Uterus (tissue), 4 donors: ENCODE results near the gene KIF11. TPM values are rescaled to one million over a fixed set of nuclear protein-coding genes. Genes with fewer than 3 reads are reported as not detected.
"Not testable (repeated sequence)": the region's sequence is repeated elsewhere in the genome, so short reads cannot be mapped to it uniquely, and the experiment has no call there.

Experiments used
- DNase-seq, 2 donors: peaks; one replicate each; pipeline ENCODE4 v3.0.0-alpha.2; 2019 to 2020
- H3K27ac ChIP-seq, 2 donors: fragments of 200-600 bp; sonication (generic); 1 replicate in 1 of 2; 2 replicates in 1 of 2; pipeline ENCODE4 v1.5.1; 2016 to 2018
- H3K27me3 ChIP-seq, 2 donors: fragments of 200-600 bp; sonication (generic); one replicate each; pipeline ENCODE4 v1.5.1; 2018 to 2019; ENCODE audit warnings: control low read depth in 1 of 2
- H3K36me3 ChIP-seq, 2 donors: fragments of 200-600 bp; sonication (generic); one replicate each; pipeline ENCODE4 v1.5.1; 2019; ENCODE audit warnings: control low read depth in 1 of 2
- H3K4me1 ChIP-seq, 2 donors: fragments of 200-600 bp; sonication (generic); one replicate each; pipeline ENCODE4 v1.5.1; 2018 to 2019; ENCODE audit warnings: control low read depth in 1 of 2
- H3K4me3 ChIP-seq, 2 donors: fragments of 200-600 bp; sonication (generic); 1 replicate in 1 of 2; 2 replicates in 1 of 2; pipeline ENCODE4 v1.5.1; 2018 to 2019; ENCODE audit warnings: mild to moderate bottlenecking in 1 of 2
- H3K9me3 ChIP-seq, 2 donors: fragments of 200-600 bp; sonication (generic); one replicate each; pipeline ENCODE4 v1.5.1; 2019; ENCODE audit warnings: control low read depth in 1 of 2
- CTCF ChIP-seq, 4 experiments: fragments of 200-600 bp in 2 of 4; fragments of 450-650 bp in 2 of 4; sonication (generic) in 2 of 4; IDR thresholded peaks; one replicate each; pipeline ENCODE4 v1.5.1; 2016 to 2019; ENCODE audit warnings: antibody characterized with exemption in 4 of 4, mild to moderate bottlenecking in 2 of 4, moderate library complexity in 1 of 4
- POLR2A ChIP-seq, 2 donors: fragments of 450-650 bp; IDR thresholded peaks; one replicate each; pipeline ENCODE4 v1.6.1; 2016; ENCODE audit warnings: antibody characterized with exemption in 2 of 2, mild to moderate bottlenecking in 1 of 2, moderate library complexity in 1 of 2
- intact Hi-C: fragments of 100-400 bp; cut with DNase I; formaldehyde crosslinking; loops from one replicate; pipeline ENCODE4 v1.15.1; 2023; ENCODE audit warnings: low total_unique reads
- total RNA-seq, 4 donors: library from RNA; depleted of rRNA in 3 of 4; stranded (reverse); fragments of >200 nt in 3 of 4; gene quantifications; one replicate each; pipeline versions ENCODE4 v1.1.0 to v1.2.4, GENCODE V29; 2014 to 2023
- donor health status: DM: yes; HTN: yes; CAD: no.

The KIF11 gene
- total RNA-seq, 4 donors from 2014 or later: 1.0 to 31.0 TPM; not detected in 2

GRCh38 chr10:92573798-92574547, 19.0 kb upstream of the KIF11 start, which contains the start of gene IDE:
Gene IDE, minus strand, starts transcription at chr10:92574093. Its CDS starts 74 bp downstream, at chr10:92574019.
- Histone ChIP-seq H3K9me3 (no peaks in the 10 kb centered on the region), H3K4me1 (no peaks in the 10 kb centered on the region), H3K27ac (peak within 1 kb of the TSS; percentile 91 to 93), H3K36me3 (no peaks in the 10 kb centered on the region), H3K27me3 (no peaks in the 10 kb centered on the region), H3K4me3 (peak within 1 kb of the TSS; percentile 73 to 91)
- DNase-seq: peak; percentile 79 to 83
- TF ChIP-seq CTCF (IDR thresholded peaks at IDR 0.05) (peak; percentile 73 to 93 (median 84)), POLR2A (IDR thresholded peaks at IDR 0.05) (peak in 1 of 2 donors; percentile 53)
- intact Hi-C loops: no loop called here

GRCh38 chr10:92574548-92575261, 18.2 kb upstream of the KIF11 start:
- DNase-seq: no peak
- TF ChIP-seq POLR2A (IDR thresholded peaks at IDR 0.05): no peak
- TF ChIP-seq CTCF (IDR thresholded peaks at IDR 0.05): no peak
- intact Hi-C loops: no loop called here
- H3K27ac ChIP-seq: peak overlapping the region; percentile 91 to 93
- H3K4me1 ChIP-seq: no peaks in the 10 kb centered on the region
- no peaks in the 10 kb centered on the region for H3K9me3 ChIP-seq
- no peaks in the 10 kb centered on the region for H3K36me3 ChIP-seq
- H3K4me3 ChIP-seq: peak overlapping the region; percentile 73 to 91
- H3K27me3 ChIP-seq: no peaks in the 10 kb centered on the region

GRCh38 chr10:92575961-92576360, 17.0 kb upstream of the KIF11 start:
- TF ChIP-seq POLR2A (IDR thresholded peaks at IDR 0.05): no peak
- TF ChIP-seq CTCF (IDR thresholded peaks at IDR 0.05): no peak
- no peak overlapping the region for H3K4me3 ChIP-seq
- H3K36me3 ChIP-seq: no peaks in the 10 kb centered on the region
- no peak overlapping the region for H3K27ac ChIP-seq
- DNase-seq: no peak
- H3K9me3 ChIP-seq: no peaks in the 10 kb centered on the region
- H3K27me3 ChIP-seq: no peaks in the 10 kb centered on the region
- H3K4me1 ChIP-seq: no peaks in the 10 kb centered on the region
- intact Hi-C loops: no loop called here

- H3K4me1 ChIP-seq, H3K27me3 ChIP-seq, H3K27ac ChIP-seq, H3K9me3 ChIP-seq, H3K4me3 ChIP-seq, H3K36me3 ChIP-seq, DNase-seq, intact Hi-C loops: not testable (repeated sequence)
Observed at GRCh38 chr10:92582347-92582746, 10.6 kb upstream of the KIF11 start.

GRCh38 chr10:92590623-92591549, 2.0 kb upstream of the KIF11 start:
- Histone ChIP-seq H3K4me3 (peak overlapping the region; percentile 51 to 75), H3K27ac (peak overlapping the region; percentile 87 to 96), H3K36me3 (no peaks in the 10 kb centered on the region), H3K27me3 (no peaks in the 10 kb centered on the region), H3K4me1 (no peaks in the 10 kb centered on the region), H3K9me3 (no peaks in the 10 kb centered on the region)
- DNase-seq: peak; percentile 38 to 46
- TF ChIP-seq POLR2A (IDR thresholded peaks at IDR 0.05) (no peak), CTCF (IDR thresholded peaks at IDR 0.05) (no peak)
- intact Hi-C loops: no loop called here
